ENCODE measurements around the gene SCAP.
A peak's percentile ranks its signal among the peaks of the same experiment; 100 is the strongest.
"Not testable (repeated sequence)": the region's sequence is repeated elsewhere in the genome, so short reads cannot be mapped to it uniquely, and the experiment has no call there.

The SCAP gene

GRCh38 chr3:47464588-47464987 is 11.2 kb downstream of the SCAP start:
- Mint-ChIP-seq H3K4me3 (no peak overlapping the region), H3K27ac (no peak overlapping the region), H3K9me3 (peaks cover 20% of the 10 kb centered on the region), H3K27me3 (ENCODE audit: low read depth) (no peaks in the 10 kb centered on the region), H3K36me3 (ENCODE audit: low read depth) (peaks cover 57% of the 10 kb centered on the region), H3K4me1 (no peaks in the 10 kb centered on the region)
- TF ChIP-seq, protein P1, sequence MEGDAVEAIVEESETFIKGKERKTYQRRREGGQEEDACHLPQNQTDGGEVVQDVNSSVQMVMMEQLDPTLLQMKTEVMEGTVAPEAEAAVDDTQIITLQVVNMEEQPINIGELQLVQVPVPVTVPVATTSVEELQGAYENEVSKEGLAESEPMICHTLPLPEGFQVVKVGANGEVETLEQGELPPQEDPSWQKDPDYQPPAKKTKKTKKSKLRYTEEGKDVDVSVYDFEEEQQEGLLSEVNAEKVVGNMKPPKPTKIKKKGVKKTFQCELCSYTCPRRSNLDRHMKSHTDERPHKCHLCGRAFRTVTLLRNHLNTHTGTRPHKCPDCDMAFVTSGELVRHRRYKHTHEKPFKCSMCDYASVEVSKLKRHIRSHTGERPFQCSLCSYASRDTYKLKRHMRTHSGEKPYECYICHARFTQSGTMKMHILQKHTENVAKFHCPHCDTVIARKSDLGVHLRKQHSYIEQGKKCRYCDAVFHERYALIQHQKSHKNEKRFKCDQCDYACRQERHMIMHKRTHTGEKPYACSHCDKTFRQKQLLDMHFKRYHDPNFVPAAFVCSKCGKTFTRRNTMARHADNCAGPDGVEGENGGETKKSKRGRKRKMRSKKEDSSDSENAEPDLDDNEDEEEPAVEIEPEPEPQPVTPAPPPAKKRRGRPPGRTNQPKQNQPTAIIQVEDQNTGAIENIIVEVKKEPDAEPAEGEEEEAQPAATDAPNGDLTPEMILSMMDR (IDR thresholded peaks at IDR 0.05; ENCODE audit: unreplicated experiment in 3 of 3) = no peak

GRCh38 chr3:47459534-47460085 is 16.1 kb downstream of the SCAP start:
- not testable (repeated sequence) for H3K9me3 Mint-ChIP-seq; H3K4me3 Mint-ChIP-seq; H3K27ac Mint-ChIP-seq; H3K4me1 Mint-ChIP-seq; H3K27me3 Mint-ChIP-seq (ENCODE audit: low read depth)
- peaks cover 30% of the 10 kb centered on the region for H3K36me3 Mint-ChIP-seq (ENCODE audit: low read depth)

DNA sequence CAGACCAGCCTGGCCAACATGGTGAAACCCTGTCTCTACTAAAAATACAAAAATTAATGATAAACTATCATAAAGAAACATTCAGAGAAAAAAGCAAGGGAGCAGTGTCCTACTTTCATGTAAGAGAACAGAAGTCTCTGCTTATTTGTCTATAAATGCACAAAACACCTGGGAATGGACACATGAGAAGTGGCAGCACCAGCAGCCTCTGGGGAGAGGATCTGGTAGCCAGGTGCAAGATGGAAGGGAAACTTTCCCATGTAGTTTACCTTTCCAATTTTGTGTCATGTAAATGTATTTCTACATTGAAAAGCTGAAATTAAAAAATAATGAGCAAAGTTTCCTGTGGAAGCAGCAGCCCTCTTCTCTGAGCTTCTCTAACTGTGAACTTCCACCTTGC is 18.8 kb downstream of the SCAP start:
- Mint-ChIP-seq H3K4me3 (no peak overlapping the region), H3K27me3 (ENCODE audit: low read depth) (no peaks in the 10 kb centered on the region), H3K27ac (peak overlapping the region in 1 of 3 experiments; percentile 80), H3K9me3 (peaks cover 8% of the 10 kb centered on the region), H3K4me1 (no peaks in the 10 kb centered on the region), H3K36me3 (ENCODE audit: low read depth) (peaks cover 21% of the 10 kb centered on the region)
- TF ChIP-seq, protein P1 (IDR thresholded peaks at IDR 0.05; ENCODE audit: unreplicated experiment in 3 of 3) = no peak

GRCh38 chr3:47455806-47456452 is 19.8 kb downstream of the SCAP start:
- no peaks in the 10 kb centered on the region for H3K4me1 Mint-ChIP-seq
- TF ChIP-seq, protein P1 (IDR thresholded peaks at IDR 0.05; ENCODE audit: unreplicated experiment in 3 of 3) = no peak
- H3K9me3 Mint-ChIP-seq = peaks cover 11% of the 10 kb centered on the region
- H3K4me3 Mint-ChIP-seq = no peak overlapping the region
- H3K27ac Mint-ChIP-seq = no peak overlapping the region
- H3K27me3 Mint-ChIP-seq (ENCODE audit: low read depth) = no peaks in the 10 kb centered on the region
- peaks cover 22% of the 10 kb centered on the region for H3K36me3 Mint-ChIP-seq (ENCODE audit: low read depth)

DNA sequence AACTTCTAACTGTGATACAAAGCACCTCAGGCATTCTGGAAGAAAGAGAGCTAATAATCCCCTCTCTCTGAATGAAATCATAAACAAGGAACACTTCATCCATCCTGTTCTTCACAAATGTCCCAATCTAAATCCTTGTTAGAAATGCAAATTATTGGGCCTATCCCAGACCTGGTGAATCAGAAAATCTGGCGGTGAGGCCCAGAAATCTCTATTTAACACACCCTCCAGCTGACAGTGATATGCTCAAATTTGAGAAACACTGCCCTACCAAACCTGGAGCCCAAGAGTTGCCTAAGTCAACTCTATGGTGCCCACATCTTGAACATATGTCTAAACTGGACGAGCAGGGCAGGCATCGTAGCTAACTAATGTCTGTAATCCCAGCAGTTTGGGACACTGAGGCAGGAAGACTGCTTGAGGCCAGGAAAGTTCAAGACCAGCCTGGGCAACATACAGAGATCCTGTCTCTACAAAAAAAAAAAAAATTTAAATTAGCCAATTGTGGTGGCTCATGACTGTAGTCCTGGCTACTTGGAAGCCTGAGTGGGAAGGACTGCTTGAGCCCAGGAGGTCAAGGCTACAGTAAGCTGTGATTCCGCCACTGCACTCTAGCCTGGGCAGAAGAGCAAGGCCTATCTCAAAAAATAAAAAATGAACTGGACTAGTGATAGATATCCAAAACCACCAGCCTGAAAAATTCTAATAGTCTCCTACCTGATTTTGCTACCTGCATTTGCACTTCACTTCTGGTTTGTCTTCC is 23.1 kb downstream of the SCAP start:
- TF ChIP-seq, protein P1 (IDR thresholded peaks at IDR 0.05; ENCODE audit: unreplicated experiment in 3 of 3) = no peak
- Mint-ChIP-seq H3K4me1 (no peaks in the 10 kb centered on the region), H3K27me3 (ENCODE audit: low read depth) (no peaks in the 10 kb centered on the region), H3K36me3 (ENCODE audit: low read depth) (peaks cover 18% of the 10 kb centered on the region), H3K27ac (no peak overlapping the region), H3K4me3 (no peak overlapping the region), H3K9me3 (peaks cover 14% of the 10 kb centered on the region)

- Mint-ChIP-seq H3K36me3 (ENCODE audit: low read depth) (peaks cover 32% of the 10 kb centered on the region), H3K27ac (peak overlapping the region; percentile 64 to 84 (median 68)), H3K4me1 (peaks cover 24% of the 10 kb centered on the region), H3K27me3 (ENCODE audit: low read depth) (peaks cover 4% of the 10 kb centered on the region), H3K9me3 (peaks cover 9% of the 10 kb centered on the region), H3K4me3 (no peak overlapping the region)
- TF ChIP-seq, protein P1 (IDR thresholded peaks at IDR 0.05; ENCODE audit: unreplicated experiment in 3 of 3) = no peak
Observed at GRCh38 chr3:47444103-47444502, 31.6 kb downstream of the SCAP start.
